Measurements from ENCODE around the gene ZBTB44. TPM values are rescaled to one million over a fixed set of nuclear protein-coding genes. Genes with fewer than 3 reads are reported as not detected.

The ZBTB44 gene
- total RNA-seq, 1 donor from 2014 or later = 43.6 TPM

- Histone ChIP-seq H3K79me2 (ENCODE audit: low read depth) (no peaks in the 10 kb centered on the region), H3F3A (ENCODE audit: low read depth) (no peaks in the 10 kb centered on the region), H3K9me3 (ENCODE audit: low read depth) (no peaks in the 10 kb centered on the region), H3K4me2 (no peak overlapping the region), H3K9ac (no peak overlapping the region), H3K4me1 (no peaks in the 10 kb centered on the region), H2AFZ (replicated peaks) (no peak overlapping the region), H3K27me3 (no peaks in the 10 kb centered on the region), H4K20me1 (ENCODE audit: low read depth) (no peaks in the 10 kb centered on the region), H3K4me3 (no peak overlapping the region), H3K36me3 (no peaks in the 10 kb centered on the region), H3K27ac (no peak overlapping the region)
- Mint-ChIP-seq H3K4me1 (peaks cover 2% of the 10 kb centered on the region), H3K4me3 (no peak overlapping the region), H3K9me3 (peaks cover 7% of the 10 kb centered on the region), H3K27ac (peak overlapping the region; percentile 69), H3K36me3 (no peaks in the 10 kb centered on the region), H3K27me3 (ENCODE audit: insufficient read depth, low read depth) (peaks cover 2% of the 10 kb centered on the region)
- no peak for TF ChIP-seq EZH2 (IDR thresholded peaks at IDR 0.05)
- TF ChIP-seq EZH2phosphoT487 (IDR thresholded peaks at IDR 0.05) = no peak
- TF ChIP-seq CTCF (IDR thresholded peaks at IDR 0.05) = no peak
- DNase-seq (ENCODE audit: low spot score) = no peak
Measured at GRCh38 chr11:130199792-130200191, 114.9 kb downstream of the ZBTB44 start.

GRCh38 chr11:130198964-130199363, 115.8 kb downstream of the ZBTB44 start:
- no peaks in the 10 kb centered on the region for H3K9me3 ChIP-seq (ENCODE audit: low read depth)
- H3K9me3 Mint-ChIP-seq = peaks cover 7% of the 10 kb centered on the region
- H3K9ac ChIP-seq = no peak overlapping the region
- H3K4me1 Mint-ChIP-seq = peaks cover 2% of the 10 kb centered on the region
- H3K27me3 ChIP-seq = no peaks in the 10 kb centered on the region
- no peak for TF ChIP-seq CTCF (IDR thresholded peaks at IDR 0.05)
- no peak for TF ChIP-seq EZH2phosphoT487 (IDR thresholded peaks at IDR 0.05)
- TF ChIP-seq EZH2 (IDR thresholded peaks at IDR 0.05) = no peak
- no peaks in the 10 kb centered on the region for H3K36me3 ChIP-seq
- H3K4me2 ChIP-seq = no peak overlapping the region
- H3K36me3 Mint-ChIP-seq = no peaks in the 10 kb centered on the region
- no peak overlapping the region for H3K4me3 Mint-ChIP-seq
- no peaks in the 10 kb centered on the region for H3K79me2 ChIP-seq (ENCODE audit: low read depth)
- H3K4me3 ChIP-seq = no peak overlapping the region
- H2AFZ ChIP-seq (replicated peaks) = no peak overlapping the region
- no peaks in the 10 kb centered on the region for H3F3A ChIP-seq (ENCODE audit: low read depth)
- no peaks in the 10 kb centered on the region for H3K4me1 ChIP-seq
- no peak overlapping the region for H3K27ac ChIP-seq
- H4K20me1 ChIP-seq (ENCODE audit: low read depth) = no peaks in the 10 kb centered on the region
- peaks cover 2% of the 10 kb centered on the region for H3K27me3 Mint-ChIP-seq (ENCODE audit: insufficient read depth, low read depth)
- H3K27ac Mint-ChIP-seq = no peak overlapping the region
- no peak for DNase-seq (ENCODE audit: low spot score)

- DNase-seq (ENCODE audit: low spot score) = no peak
- peaks cover 4% of the 10 kb centered on the region for H3K27me3 Mint-ChIP-seq (ENCODE audit: insufficient read depth, low read depth)
- Histone ChIP-seq H3K36me3 (no peaks in the 10 kb centered on the region), H3K9ac (no peak overlapping the region), H3K4me3 (no peak overlapping the region), H3F3A (ENCODE audit: low read depth) (no peaks in the 10 kb centered on the region), H3K4me2 (no peak overlapping the region), H3K4me1 (no peaks in the 10 kb centered on the region), H4K20me1 (ENCODE audit: low read depth) (no peaks in the 10 kb centered on the region), H3K27ac (no peak overlapping the region), H3K9me3 (ENCODE audit: low read depth) (no peaks in the 10 kb centered on the region), H3K79me2 (ENCODE audit: low read depth) (no peaks in the 10 kb centered on the region), H2AFZ (replicated peaks) (no peak overlapping the region), H3K27me3 (no peaks in the 10 kb centered on the region)
- TF ChIP-seq EZH2 (IDR thresholded peaks at IDR 0.05) (no peak), CTCF (IDR thresholded peaks at IDR 0.05) (no peak), EZH2phosphoT487 (IDR thresholded peaks at IDR 0.05) (no peak)
- H3K4me1 Mint-ChIP-seq = peaks cover 2% of the 10 kb centered on the region
- H3K36me3 Mint-ChIP-seq = no peaks in the 10 kb centered on the region
- H3K9me3 Mint-ChIP-seq = peaks cover 7% of the 10 kb centered on the region
- no peak overlapping the region for H3K27ac Mint-ChIP-seq
- H3K4me3 Mint-ChIP-seq = no peak overlapping the region
Measured at GRCh38 chr11:130198292-130198691, 116.4 kb downstream of the ZBTB44 start.

All from neural progenitor cell (in vitro differentiated cells).